ENCODE measurements around the gene KEL. TPM values are rescaled to one million over a fixed set of nuclear protein-coding genes. Genes with fewer than 3 reads are reported as not detected.

KEL gene
- total RNA-seq, 1 donor from 2014 or later, result not detected

DNA sequence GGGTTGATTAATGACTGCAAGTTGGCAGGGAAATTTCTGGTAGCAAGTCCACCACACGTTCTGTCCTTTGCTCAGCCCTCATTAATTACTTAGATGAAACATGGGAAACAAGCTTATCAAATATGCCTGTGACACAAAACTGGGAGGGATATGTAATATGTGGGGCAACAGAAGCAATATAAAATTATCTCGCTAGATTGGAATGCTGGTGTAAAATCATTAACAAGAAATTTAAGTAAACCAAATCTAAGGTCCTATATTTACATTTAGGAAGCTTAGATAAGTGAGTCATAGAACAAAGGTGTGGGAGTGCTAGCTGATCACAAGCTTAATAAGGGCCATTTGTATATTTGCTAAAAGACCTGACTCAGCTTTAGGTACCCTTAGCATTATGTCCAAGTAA is 52.1 kb downstream of the KEL start:
- Histone ChIP-seq H3K36me3 (ENCODE audit: control insufficient read depth, insufficient read depth, low read length) (no peaks in the 10 kb centered on the region), H3K27me3 (ENCODE audit: control insufficient read depth, insufficient read depth, low read length) (no peaks in the 10 kb centered on the region), H3K4me3 (ENCODE audit: low read depth, low read length) (no peak overlapping the region)
- TF ChIP-seq, protein P1, sequence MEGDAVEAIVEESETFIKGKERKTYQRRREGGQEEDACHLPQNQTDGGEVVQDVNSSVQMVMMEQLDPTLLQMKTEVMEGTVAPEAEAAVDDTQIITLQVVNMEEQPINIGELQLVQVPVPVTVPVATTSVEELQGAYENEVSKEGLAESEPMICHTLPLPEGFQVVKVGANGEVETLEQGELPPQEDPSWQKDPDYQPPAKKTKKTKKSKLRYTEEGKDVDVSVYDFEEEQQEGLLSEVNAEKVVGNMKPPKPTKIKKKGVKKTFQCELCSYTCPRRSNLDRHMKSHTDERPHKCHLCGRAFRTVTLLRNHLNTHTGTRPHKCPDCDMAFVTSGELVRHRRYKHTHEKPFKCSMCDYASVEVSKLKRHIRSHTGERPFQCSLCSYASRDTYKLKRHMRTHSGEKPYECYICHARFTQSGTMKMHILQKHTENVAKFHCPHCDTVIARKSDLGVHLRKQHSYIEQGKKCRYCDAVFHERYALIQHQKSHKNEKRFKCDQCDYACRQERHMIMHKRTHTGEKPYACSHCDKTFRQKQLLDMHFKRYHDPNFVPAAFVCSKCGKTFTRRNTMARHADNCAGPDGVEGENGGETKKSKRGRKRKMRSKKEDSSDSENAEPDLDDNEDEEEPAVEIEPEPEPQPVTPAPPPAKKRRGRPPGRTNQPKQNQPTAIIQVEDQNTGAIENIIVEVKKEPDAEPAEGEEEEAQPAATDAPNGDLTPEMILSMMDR (IDR thresholded peaks at IDR 0.05; ENCODE audit: insufficient read depth, low read length, severe bottlenecking), result no peak
- peak; percentile 82 for DNase-seq (ENCODE audit: low read depth)
- no peak for FAIRE-seq

DNA sequence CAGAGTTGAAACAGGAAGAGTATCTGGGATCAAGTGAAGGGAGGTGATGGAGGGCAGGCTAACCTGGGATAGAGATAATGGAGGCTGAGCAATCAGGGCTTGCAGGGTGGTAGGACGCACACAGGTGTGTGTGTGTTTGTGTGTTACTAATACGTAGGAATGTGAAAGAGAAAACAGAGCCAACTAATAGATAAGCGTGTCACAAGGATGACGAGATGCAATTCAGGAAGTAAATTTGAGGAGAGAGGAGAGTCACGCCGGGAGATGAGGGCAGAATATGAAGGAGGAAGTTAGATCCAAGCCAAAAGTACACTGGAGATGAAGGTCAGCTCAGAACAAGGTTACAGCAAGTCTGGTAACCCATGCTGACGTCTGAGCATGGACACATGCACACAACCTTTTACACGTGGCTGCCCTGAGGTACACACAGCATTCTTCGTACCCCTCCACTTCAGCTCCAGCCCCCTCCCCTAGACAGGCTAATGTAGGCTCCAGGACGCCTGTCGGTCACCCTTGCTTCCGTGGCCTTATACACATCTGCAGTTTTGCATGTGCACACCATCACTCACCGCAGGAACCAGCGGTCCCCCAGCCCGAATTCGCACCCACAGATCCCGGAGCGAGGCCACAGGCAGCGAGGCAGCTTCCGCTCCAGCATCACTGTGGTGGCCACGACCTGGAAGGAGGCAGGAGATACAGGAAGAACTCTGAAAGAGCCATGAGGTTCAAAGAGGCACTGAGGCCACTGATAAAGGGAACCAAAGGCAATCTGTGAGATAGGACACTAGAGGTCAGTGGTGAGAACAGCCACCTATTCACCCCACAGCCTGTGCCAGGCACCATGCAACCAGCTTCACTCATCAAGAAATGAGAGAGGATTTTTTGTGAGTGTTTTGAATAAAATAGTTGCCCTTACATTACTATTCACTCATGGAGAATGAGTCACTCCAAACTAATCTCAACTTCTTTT is 53.0 kb downstream of the KEL start:
- FAIRE-seq (no peak), DNase-seq (ENCODE audit: low read depth) (peak; percentile 67)
- Histone ChIP-seq H3K27me3 (ENCODE audit: control insufficient read depth, insufficient read depth, low read length) (no peaks in the 10 kb centered on the region), H3K4me3 (ENCODE audit: low read depth, low read length) (no peak overlapping the region), H3K36me3 (ENCODE audit: control insufficient read depth, insufficient read depth, low read length) (no peaks in the 10 kb centered on the region)
- TF ChIP-seq, protein P1 (IDR thresholded peaks at IDR 0.05; ENCODE audit: insufficient read depth, low read length, severe bottlenecking), result peak; percentile 49

DNA sequence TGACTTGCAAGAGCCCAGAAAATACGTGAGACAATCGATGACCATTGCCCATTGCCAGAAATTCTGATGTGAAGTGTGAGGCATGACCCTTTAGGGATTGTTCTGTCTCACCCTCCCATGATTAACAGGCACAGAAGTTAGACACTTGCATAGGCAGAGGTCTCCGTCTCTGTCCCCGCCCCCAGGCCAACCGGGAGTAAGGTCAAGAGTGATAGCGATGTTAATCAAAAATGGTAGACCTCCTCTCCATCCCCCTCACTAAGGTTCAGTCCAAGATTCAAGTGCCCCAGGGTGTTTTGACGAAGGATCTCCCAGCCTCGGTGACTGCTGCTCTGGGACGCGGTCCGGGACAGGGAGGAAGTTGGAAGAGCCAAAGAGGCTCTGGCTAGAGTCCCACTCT is 53.9 kb downstream of the KEL start:
- Histone ChIP-seq H3K4me3 (ENCODE audit: low read depth, low read length) (no peak overlapping the region), H3K27me3 (ENCODE audit: control insufficient read depth, insufficient read depth, low read length) (no peaks in the 10 kb centered on the region), H3K36me3 (ENCODE audit: control insufficient read depth, insufficient read depth, low read length) (no peaks in the 10 kb centered on the region)
- TF ChIP-seq, protein P1 (IDR thresholded peaks at IDR 0.05; ENCODE audit: insufficient read depth, low read length, severe bottlenecking), result no peak
- FAIRE-seq, result no peak
- no peak for DNase-seq (ENCODE audit: low read depth)

DNA sequence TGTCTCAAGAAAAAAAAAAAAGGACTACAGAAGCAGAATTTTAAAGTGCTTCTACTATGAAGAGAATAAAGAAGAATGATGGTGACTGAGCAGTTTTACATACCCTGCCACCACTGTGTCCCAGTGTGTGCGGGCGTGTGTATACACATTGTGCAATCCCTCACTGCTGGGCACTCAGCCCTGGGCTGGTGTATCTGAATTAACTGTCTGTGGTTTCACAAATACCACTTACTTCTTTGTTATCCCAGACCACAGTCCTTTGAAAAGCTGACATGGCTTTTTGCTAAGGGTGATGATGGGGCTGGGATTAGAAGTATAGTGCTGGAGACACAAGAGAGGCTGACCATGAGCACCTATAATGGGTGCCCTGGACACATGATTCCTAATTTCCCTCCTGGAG is 55.5 kb downstream of the KEL start:
- Histone ChIP-seq H3K27me3 (ENCODE audit: control insufficient read depth, insufficient read depth, low read length) (no peaks in the 10 kb centered on the region), H3K4me3 (ENCODE audit: low read depth, low read length) (no peak overlapping the region), H3K36me3 (ENCODE audit: control insufficient read depth, insufficient read depth, low read length) (no peaks in the 10 kb centered on the region)
- FAIRE-seq, result no peak
- DNase-seq (ENCODE audit: low read depth), result no peak
- TF ChIP-seq, protein P1 (IDR thresholded peaks at IDR 0.05; ENCODE audit: insufficient read depth, low read length, severe bottlenecking), result no peak

DNA sequence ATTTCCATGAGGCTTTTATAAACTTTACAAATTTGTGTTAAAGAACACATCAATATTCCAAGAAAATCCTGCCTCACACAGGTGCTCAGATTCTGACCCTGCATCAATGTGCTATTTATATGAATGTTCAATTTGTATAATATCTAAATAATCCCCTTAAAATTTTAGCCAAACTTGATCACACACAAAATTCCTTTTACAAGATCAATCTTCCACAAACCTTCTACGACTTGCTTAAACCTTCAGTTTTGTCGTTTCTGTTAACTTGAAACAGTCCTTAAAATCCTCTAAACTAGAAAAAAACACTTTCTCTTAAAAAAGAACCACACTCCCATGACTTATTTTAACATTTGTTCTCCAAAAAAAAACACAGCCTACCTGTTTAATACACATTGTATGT is 56.4 kb downstream of the KEL start:
- H3K4me3 ChIP-seq (ENCODE audit: low read depth, low read length), result no peak overlapping the region
- no peaks in the 10 kb centered on the region for H3K27me3 ChIP-seq (ENCODE audit: control insufficient read depth, insufficient read depth, low read length)
- FAIRE-seq, result no peak
- TF ChIP-seq, protein P1 (IDR thresholded peaks at IDR 0.05; ENCODE audit: insufficient read depth, low read length, severe bottlenecking), result no peak
- no peak for DNase-seq (ENCODE audit: low read depth)
- H3K36me3 ChIP-seq (ENCODE audit: control insufficient read depth, insufficient read depth, low read length), result no peaks in the 10 kb centered on the region

Measured in bronchial epithelial cell (primary cell).